GM23338 (cell line): Measurements from ENCODE around the gene NLRP6. TPM values are rescaled to one million over a fixed set of nuclear protein-coding genes. Genes with fewer than 3 reads are reported as not detected.

Source experiments
- ATAC-seq: fragments of 200-7000 bp; cut with Tn5 transposase; 3 replicates; pipeline ENCODE4 v1.9.1; 2020
- DNase-seq: peaks from one replicate; pipeline ENCODE4 v3.0.0-alpha.2; 2015; ENCODE audit warnings: low spot score
- H2AFZ ChIP-seq: fragments of 200-600 bp; sonication (generic); 2 replicates; pipeline ENCODE4 v1.8.0; 2016; ENCODE audit warnings: antibody characterized with exemption, mild to moderate bottlenecking, moderate library complexity
- H3F3A ChIP-seq: fragments of 200-600 bp; sonication (generic); replicated peaks from 2 replicates; pipeline ENCODE4 v1.8.0; 2017; ENCODE audit warnings: antibody characterized with exemption, mixed run types, low read depth
- H3K27ac ChIP-seq: fragments of 200-600 bp; sonication (generic); 2 replicates; pipeline ENCODE4 v1.6.1; 2016; ENCODE audit warnings: low read depth
- H3K27me3 ChIP-seq: fragments of 200-600 bp; sonication (generic); 2 replicates; pipeline ENCODE4 v1.8.0; 2016; ENCODE audit warnings: mild to moderate bottlenecking, mixed run types, moderate library complexity; ENCODE audit not compliant: insufficient read depth
- H3K36me3 ChIP-seq: fragments of 200-600 bp; sonication (generic); 2 replicates; pipeline ENCODE4 v1.8.0; 2016; ENCODE audit warnings: mild to moderate bottlenecking; ENCODE audit not compliant: insufficient read depth
- H3K4me1 ChIP-seq: fragments of 200-600 bp; sonication (generic); 2 replicates; pipeline ENCODE4 v1.8.0; 2016; ENCODE audit warnings: mild to moderate bottlenecking, moderate library complexity; ENCODE audit not compliant: insufficient read depth
- H3K4me2 ChIP-seq: fragments of 200-600 bp; sonication (generic); 2 replicates; pipeline ENCODE4 v1.7.1; 2017; ENCODE audit warnings: mixed run types
- H3K4me3 ChIP-seq: fragments of 200-600 bp; sonication (generic); 2 replicates; pipeline ENCODE4 v1.6.1; 2016; ENCODE audit warnings: mixed run types
- H3K79me2 ChIP-seq: fragments of 200-600 bp; sonication (generic); replicated peaks from 2 replicates; pipeline ENCODE4 v1.8.0; 2017; ENCODE audit warnings: mild to moderate bottlenecking; ENCODE audit not compliant: insufficient read depth
- H3K9me2 ChIP-seq: fragments of 200-600 bp; sonication (generic); 2 replicates; pipeline ENCODE4 v1.8.0; 2017; ENCODE audit not compliant: insufficient read depth
- H4K20me1 ChIP-seq: fragments of 200-600 bp; sonication (generic); replicated peaks from 2 replicates; pipeline ENCODE4 v1.8.0; 2017; ENCODE audit warnings: mild to moderate bottlenecking; ENCODE audit not compliant: insufficient read depth
- H3K27ac Mint-ChIP-seq: 2 replicates; pipeline ENCODE4 v1.8.0; 2020; ENCODE audit warnings: inconsistent platforms, mild to moderate bottlenecking, moderate library complexity, mixed read lengths
- H3K27me3 Mint-ChIP-seq: 3 replicates; pipeline ENCODE4 v1.8.0; 2022; ENCODE audit warnings: low read depth, mild to moderate bottlenecking, moderate library complexity, mixed read lengths, inconsistent platforms; ENCODE audit not compliant: insufficient read depth, poor library complexity
- H3K36me3 Mint-ChIP-seq: 3 replicates; pipeline ENCODE4 v1.8.0; 2021; ENCODE audit warnings: low read depth, mild to moderate bottlenecking, inconsistent platforms, moderate library complexity, mixed read lengths
- H3K4me1 Mint-ChIP-seq: 3 replicates; pipeline ENCODE4 v1.8.0; 2020; ENCODE audit warnings: mild to moderate bottlenecking, inconsistent platforms, mixed read lengths
- H3K4me3 Mint-ChIP-seq: 3 replicates; pipeline ENCODE4 v1.8.0; 2021; ENCODE audit warnings: moderate library complexity, mild to moderate bottlenecking, inconsistent platforms, mixed read lengths
- H3K9me3 Mint-ChIP-seq: 3 replicates; pipeline ENCODE4 v1.8.0; 2020; ENCODE audit warnings: moderate library complexity, mild to moderate bottlenecking, inconsistent platforms, mixed read lengths
- CREB1 ChIP-seq: fragments of 250-450 bp; sonication (Bioruptor Pico); IDR thresholded peaks from 2 replicates; pipeline ENCODE4 v1.5.0; 2020; ENCODE audit warnings: low read depth, mild to moderate bottlenecking, moderate library complexity
- EZH2 ChIP-seq: fragments of 200-600 bp; sonication (generic); IDR thresholded peaks from one replicate; pipeline ENCODE4 v1.8.0; 2017; ENCODE audit warnings: antibody characterized with exemption, mild to moderate bottlenecking, low read depth; ENCODE audit not compliant: unreplicated experiment
- EZH2phosphoT487 ChIP-seq: fragments of 200-600 bp; sonication (generic); IDR thresholded peaks from one replicate; pipeline ENCODE4 v1.8.1; 2018; ENCODE audit warnings: antibody characterized with exemption; ENCODE audit not compliant: unreplicated experiment
- JUNB ChIP-seq: IDR thresholded peaks from one replicate; pipeline ENCODE4 v1.6.1; 2016; ENCODE audit warnings: antibody characterized with exemption; ENCODE audit not compliant: unreplicated experiment
- NANOG ChIP-seq: IDR thresholded peaks from 2 replicates; pipeline ENCODE4 v1.6.1; 2016; ENCODE audit warnings: antibody characterized with exemption, borderline replicate concordance
- POLR2AphosphoS5 ChIP-seq: IDR thresholded peaks from 2 replicates; pipeline ENCODE4 v1.6.1; 2016; ENCODE audit warnings: antibody characterized with exemption, low read depth
- STAT1 ChIP-seq: IDR thresholded peaks from one replicate; pipeline ENCODE4 v1.6.1; 2016; ENCODE audit warnings: antibody characterized with exemption; ENCODE audit not compliant: unreplicated experiment
- ZNF114 ChIP-seq: fragments of 250-450 bp; sonication (Bioruptor Pico); IDR thresholded peaks from 2 replicates; pipeline ENCODE4 v1.5.0; 2020; ENCODE audit warnings: mild to moderate bottlenecking, moderate library complexity
- ZNF331 ChIP-seq: fragments of 250-450 bp; sonication (Bioruptor Pico); IDR thresholded peaks from 2 replicates; pipeline ENCODE4 v1.5.0; 2020; ENCODE audit warnings: low read depth, mild to moderate bottlenecking, moderate library complexity
- polyA plus RNA-seq: library from polyadenylated mRNA; unstranded; fragments of >200 nt; fragmentation: Nextera tagmentation; extraction: Ambion mirVana; gene quantifications from 2 replicates; pipeline ENCODE4 v1.2.1, GENCODE V29; 2016
- total RNA-seq: library from RNA; depleted of rRNA; stranded (reverse); fragments of >200 nt; shearing (Covaris generic); gene quantifications from 2 replicates; pipeline ENCODE4 v1.2.3, GENCODE V29; 2014
- TF ChIP-seq, protein P1 (sequence below): IDR thresholded peaks from 2 replicates; pipeline ENCODE4 v1.6.1; 2016; ENCODE audit warnings: antibody characterized with exemption
- TF ChIP-seq, protein P2 (sequence below): fragments of 250-450 bp; sonication (Bioruptor Pico); IDR thresholded peaks from 2 replicates; pipeline ENCODE4 v1.5.0; 2020; ENCODE audit warnings: mild to moderate bottlenecking, moderate library complexity
- TF ChIP-seq, protein P3 (sequence below), 2 experiments: fragments of 200-600 bp in 1 of 2; sonication (generic) in 1 of 2; conservative IDR thresholded peaks; 2 replicates each; pipeline versions ENCODE4 v1.5.1 to v1.6.1; 2016 to 2017; ENCODE audit warnings: antibody characterized with exemption in 2 of 2, low read depth in 2 of 2, mild to moderate bottlenecking in 2 of 2, moderate library complexity in 1 of 2
- TF ChIP-seq, protein P4 (sequence below): IDR thresholded peaks from one replicate; pipeline ENCODE4 v1.6.1; 2018; ENCODE audit warnings: antibody characterized with exemption; ENCODE audit not compliant: unreplicated experiment

Gene NLRP6
- total and polyA plus RNA-seq, 2 experiments from 2014 or later: 0.15 to 0.73 TPM

DNA sequence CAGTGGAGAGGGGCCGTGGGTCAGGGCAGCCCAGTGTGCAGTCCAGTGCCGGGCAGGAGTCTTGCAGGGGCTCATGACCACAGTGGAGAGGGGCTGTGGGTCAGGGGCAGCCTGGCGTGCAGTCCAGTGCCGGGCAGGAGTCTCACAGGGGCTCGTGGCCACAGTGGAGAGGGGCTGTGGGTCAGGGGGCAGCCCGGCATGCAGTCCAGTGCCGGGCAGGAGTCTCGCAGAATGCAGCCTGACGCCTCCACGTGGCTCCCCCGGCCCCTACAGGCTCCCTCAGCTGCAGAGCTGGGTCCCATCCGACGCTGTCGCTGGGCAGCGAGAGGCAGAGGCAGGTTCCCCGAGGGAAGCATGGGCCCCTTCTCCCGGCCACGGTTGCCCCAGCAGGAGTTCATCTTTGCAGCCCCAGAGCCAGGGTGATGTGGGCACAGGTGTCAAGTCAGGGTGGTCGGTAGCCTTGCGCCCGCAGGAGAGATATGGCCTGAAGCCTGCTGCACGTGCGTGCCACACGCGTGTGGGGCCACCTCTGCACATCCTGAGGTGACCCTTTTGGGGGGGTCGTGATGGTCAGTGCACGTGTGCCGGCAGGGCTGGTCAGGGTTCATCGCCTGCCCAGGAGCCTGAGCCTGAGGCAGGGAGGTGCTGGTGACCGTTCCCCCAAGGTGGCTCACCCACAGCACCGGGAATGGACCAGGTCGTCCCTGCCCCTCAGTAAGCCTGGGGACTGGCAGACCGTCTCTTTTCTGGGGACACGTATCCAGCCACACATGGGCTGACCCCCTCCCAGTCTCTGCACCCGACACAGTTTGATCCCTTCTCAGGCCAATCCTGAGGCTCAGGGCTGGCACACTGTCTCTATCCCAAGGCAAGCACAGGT, 18.2 kb downstream of the NLRP6 start:
- no peak overlapping the region for H3K4me3 ChIP-seq
- no peak for DNase-seq
- Mint-ChIP-seq H3K4me1 (peaks cover 23% of the 10 kb centered on the region), H3K4me3 (no peak overlapping the region), H3K27ac (no peak overlapping the region), H3K27me3 (peaks cover 5% of the 10 kb centered on the region), H3K36me3 (peaks cover 6% of the 10 kb centered on the region; the same call in 1 of the 3 replicates), H3K9me3 (no peaks in the 10 kb centered on the region)
- H3K27me3 ChIP-seq: no peaks in the 10 kb centered on the region
- H3K36me3 ChIP-seq: no peaks in the 10 kb centered on the region
- H3K4me2 ChIP-seq: no peak overlapping the region
- H3K9me2 ChIP-seq: no peaks in the 10 kb centered on the region
- no peak overlapping the region for H2AFZ ChIP-seq
- no peaks in the 10 kb centered on the region for H3K79me2 ChIP-seq
- 0 out of 2 replicates have a peak, but pooled peaks cover 8% of the 10 kb centered on the region for H3F3A ChIP-seq
- no peak overlapping the region for H3K27ac ChIP-seq
- ATAC-seq: no peak
- no peaks in the 10 kb centered on the region for H4K20me1 ChIP-seq
- H3K4me1 ChIP-seq: peaks cover 18% of the 10 kb centered on the region
- TF ChIP-seq ZNF331 (CRISPR knock-in tag): no peak
- TF ChIP-seq STAT1: no peak
- TF ChIP-seq, protein P1, sequence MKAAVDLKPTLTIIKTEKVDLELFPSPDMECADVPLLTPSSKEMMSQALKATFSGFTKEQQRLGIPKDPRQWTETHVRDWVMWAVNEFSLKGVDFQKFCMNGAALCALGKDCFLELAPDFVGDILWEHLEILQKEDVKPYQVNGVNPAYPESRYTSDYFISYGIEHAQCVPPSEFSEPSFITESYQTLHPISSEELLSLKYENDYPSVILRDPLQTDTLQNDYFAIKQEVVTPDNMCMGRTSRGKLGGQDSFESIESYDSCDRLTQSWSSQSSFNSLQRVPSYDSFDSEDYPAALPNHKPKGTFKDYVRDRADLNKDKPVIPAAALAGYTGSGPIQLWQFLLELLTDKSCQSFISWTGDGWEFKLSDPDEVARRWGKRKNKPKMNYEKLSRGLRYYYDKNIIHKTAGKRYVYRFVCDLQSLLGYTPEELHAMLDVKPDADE: no peak
- TF ChIP-seq CREB1 (CRISPR knock-in tag): no peak
- TF ChIP-seq, protein P2, sequence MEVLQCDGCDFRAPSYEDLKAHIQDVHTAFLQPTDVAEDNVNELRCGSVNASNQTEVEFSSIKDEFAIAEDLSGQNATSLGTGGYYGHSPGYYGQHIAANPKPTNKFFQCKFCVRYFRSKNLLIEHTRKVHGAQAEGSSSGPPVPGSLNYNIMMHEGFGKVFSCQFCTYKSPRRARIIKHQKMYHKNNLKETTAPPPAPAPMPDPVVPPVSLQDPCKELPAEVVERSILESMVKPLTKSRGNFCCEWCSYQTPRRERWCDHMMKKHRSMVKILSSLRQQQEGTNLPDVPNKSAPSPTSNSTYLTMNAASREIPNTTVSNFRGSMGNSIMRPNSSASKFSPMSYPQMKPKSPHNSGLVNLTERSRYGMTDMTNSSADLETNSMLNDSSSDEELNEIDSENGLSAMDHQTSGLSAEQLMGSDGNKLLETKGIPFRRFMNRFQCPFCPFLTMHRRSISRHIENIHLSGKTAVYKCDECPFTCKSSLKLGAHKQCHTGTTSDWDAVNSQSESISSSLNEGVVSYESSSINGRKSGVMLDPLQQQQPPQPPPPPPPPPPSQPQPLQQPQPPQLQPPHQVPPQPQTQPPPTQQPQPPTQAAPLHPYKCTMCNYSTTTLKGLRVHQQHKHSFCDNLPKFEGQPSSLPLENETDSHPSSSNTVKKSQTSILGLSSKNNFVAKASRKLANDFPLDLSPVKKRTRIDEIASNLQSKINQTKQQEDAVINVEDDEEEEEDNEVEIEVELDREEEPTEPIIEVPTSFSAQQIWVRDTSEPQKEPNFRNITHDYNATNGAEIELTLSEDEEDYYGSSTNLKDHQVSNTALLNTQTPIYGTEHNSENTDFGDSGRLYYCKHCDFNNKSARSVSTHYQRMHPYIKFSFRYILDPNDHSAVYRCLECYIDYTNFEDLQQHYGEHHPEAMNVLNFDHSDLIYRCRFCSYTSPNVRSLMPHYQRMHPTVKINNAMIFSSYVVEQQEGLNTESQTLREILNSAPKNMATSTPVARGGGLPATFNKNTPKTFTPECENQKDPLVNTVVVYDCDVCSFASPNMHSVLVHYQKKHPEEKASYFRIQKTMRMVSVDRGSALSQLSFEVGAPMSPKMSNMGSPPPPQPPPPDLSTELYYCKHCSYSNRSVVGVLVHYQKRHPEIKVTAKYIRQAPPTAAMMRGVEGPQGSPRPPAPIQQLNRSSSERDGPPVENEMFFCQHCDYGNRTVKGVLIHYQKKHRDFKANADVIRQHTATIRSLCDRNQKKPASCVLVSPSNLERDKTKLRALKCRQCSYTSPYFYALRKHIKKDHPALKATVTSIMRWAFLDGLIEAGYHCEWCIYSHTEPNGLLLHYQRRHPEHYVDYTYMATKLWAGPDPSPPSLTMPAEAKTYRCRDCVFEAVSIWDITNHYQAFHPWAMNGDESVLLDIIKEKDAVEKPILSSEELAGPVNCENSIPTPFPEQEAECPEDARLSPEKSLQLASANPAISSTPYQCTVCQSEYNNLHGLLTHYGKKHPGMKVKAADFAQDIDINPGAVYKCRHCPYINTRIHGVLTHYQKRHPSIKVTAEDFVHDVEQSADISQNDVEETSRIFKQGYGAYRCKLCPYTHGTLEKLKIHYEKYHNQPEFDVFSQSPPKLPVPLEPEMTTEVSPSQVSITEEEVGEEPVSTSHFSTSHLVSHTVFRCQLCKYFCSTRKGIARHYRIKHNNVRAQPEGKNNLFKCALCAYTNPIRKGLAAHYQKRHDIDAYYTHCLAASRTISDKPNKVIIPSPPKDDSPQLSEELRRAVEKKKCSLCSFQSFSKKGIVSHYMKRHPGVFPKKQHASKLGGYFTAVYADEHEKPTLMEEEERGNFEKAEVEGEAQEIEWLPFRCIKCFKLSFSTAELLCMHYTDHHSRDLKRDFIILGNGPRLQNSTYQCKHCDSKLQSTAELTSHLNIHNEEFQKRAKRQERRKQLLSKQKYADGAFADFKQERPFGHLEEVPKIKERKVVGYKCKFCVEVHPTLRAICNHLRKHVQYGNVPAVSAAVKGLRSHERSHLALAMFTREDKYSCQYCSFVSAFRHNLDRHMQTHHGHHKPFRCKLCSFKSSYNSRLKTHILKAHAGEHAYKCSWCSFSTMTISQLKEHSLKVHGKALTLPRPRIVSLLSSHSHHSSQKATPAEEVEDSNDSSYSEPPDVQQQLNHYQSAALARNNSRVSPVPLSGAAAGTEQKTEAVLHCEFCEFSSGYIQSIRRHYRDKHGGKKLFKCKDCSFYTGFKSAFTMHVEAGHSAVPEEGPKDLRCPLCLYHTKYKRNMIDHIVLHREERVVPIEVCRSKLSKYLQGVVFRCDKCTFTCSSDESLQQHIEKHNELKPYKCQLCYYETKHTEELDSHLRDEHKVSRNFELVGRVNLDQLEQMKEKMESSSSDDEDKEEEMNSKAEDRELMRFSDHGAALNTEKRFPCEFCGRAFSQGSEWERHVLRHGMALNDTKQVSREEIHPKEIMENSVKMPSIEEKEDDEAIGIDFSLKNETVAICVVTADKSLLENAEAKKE (CRISPR knock-in tag): no peak
- no peak for TF ChIP-seq NANOG
- TF ChIP-seq EZH2: no peak
- TF ChIP-seq JUNB: no peak
- TF ChIP-seq, protein P3, sequence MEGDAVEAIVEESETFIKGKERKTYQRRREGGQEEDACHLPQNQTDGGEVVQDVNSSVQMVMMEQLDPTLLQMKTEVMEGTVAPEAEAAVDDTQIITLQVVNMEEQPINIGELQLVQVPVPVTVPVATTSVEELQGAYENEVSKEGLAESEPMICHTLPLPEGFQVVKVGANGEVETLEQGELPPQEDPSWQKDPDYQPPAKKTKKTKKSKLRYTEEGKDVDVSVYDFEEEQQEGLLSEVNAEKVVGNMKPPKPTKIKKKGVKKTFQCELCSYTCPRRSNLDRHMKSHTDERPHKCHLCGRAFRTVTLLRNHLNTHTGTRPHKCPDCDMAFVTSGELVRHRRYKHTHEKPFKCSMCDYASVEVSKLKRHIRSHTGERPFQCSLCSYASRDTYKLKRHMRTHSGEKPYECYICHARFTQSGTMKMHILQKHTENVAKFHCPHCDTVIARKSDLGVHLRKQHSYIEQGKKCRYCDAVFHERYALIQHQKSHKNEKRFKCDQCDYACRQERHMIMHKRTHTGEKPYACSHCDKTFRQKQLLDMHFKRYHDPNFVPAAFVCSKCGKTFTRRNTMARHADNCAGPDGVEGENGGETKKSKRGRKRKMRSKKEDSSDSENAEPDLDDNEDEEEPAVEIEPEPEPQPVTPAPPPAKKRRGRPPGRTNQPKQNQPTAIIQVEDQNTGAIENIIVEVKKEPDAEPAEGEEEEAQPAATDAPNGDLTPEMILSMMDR (conservative IDR thresholded peaks at IDR 0.05; ENCODE audit: low read depth in 2 of 2): no peak
- TF ChIP-seq, protein P4, sequence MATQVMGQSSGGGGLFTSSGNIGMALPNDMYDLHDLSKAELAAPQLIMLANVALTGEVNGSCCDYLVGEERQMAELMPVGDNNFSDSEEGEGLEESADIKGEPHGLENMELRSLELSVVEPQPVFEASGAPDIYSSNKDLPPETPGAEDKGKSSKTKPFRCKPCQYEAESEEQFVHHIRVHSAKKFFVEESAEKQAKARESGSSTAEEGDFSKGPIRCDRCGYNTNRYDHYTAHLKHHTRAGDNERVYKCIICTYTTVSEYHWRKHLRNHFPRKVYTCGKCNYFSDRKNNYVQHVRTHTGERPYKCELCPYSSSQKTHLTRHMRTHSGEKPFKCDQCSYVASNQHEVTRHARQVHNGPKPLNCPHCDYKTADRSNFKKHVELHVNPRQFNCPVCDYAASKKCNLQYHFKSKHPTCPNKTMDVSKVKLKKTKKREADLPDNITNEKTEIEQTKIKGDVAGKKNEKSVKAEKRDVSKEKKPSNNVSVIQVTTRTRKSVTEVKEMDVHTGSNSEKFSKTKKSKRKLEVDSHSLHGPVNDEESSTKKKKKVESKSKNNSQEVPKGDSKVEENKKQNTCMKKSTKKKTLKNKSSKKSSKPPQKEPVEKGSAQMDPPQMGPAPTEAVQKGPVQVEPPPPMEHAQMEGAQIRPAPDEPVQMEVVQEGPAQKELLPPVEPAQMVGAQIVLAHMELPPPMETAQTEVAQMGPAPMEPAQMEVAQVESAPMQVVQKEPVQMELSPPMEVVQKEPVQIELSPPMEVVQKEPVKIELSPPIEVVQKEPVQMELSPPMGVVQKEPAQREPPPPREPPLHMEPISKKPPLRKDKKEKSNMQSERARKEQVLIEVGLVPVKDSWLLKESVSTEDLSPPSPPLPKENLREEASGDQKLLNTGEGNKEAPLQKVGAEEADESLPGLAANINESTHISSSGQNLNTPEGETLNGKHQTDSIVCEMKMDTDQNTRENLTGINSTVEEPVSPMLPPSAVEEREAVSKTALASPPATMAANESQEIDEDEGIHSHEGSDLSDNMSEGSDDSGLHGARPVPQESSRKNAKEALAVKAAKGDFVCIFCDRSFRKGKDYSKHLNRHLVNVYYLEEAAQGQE: no peak
- TF ChIP-seq EZH2phosphoT487: no peak
- TF ChIP-seq POLR2AphosphoS5: no peak
- TF ChIP-seq ZNF114 (CRISPR knock-in tag): no peak
